Loucy (cell line): ENCODE results near the gene BPI.
A peak's percentile ranks its signal among the peaks of the same experiment; 100 is the strongest.
"Not testable (repeated sequence)": the region's sequence is repeated elsewhere in the genome, so short reads cannot be mapped to it uniquely, and the experiment has no call there.

Source experiments
- H2AFZ ChIP-seq: fragments of 200-600 bp; sonication (generic); 2 replicates; pipeline ENCODE4 v1.6.0; 2016; ENCODE audit warnings: antibody characterized with exemption, mild to moderate bottlenecking, low read length, moderate library complexity
- H3F3A ChIP-seq: fragments of 200-600 bp; 2 replicates; pipeline ENCODE4 v1.6.0; 2016; ENCODE audit warnings: antibody characterized with exemption, low read depth, mild to moderate bottlenecking
- H3K27me3 ChIP-seq: fragments of 200-600 bp; sonication (generic); 2 replicates; pipeline ENCODE4 v1.6.1; 2014; ENCODE audit warnings: low read length, mild to moderate bottlenecking; ENCODE audit not compliant: insufficient read depth, poor library complexity, severe bottlenecking
- H3K36me3 ChIP-seq: fragments of 200-600 bp; sonication (generic); 2 replicates; pipeline ENCODE4 v1.6.1; 2016; ENCODE audit warnings: low read length; ENCODE audit not compliant: insufficient read depth
- H3K4me1 ChIP-seq: fragments of 200-600 bp; sonication (generic); 2 replicates; pipeline ENCODE4 v1.5.1; 2014; ENCODE audit warnings: low read length, mild to moderate bottlenecking; ENCODE audit not compliant: insufficient read depth, poor library complexity, severe bottlenecking
- H3K4me2 ChIP-seq: fragments of 200-600 bp; sonication (generic); 2 replicates; pipeline ENCODE4 v1.6.0; 2014; ENCODE audit warnings: antibody characterized with exemption, low read length, low read depth, mild to moderate bottlenecking; ENCODE audit not compliant: poor library complexity, severe bottlenecking
- H3K4me3 ChIP-seq: fragments of 200-600 bp; sonication (generic); 2 replicates; pipeline ENCODE4 v1.5.1; 2014; ENCODE audit warnings: low read length, mild to moderate bottlenecking, mixed read lengths; ENCODE audit not compliant: poor library complexity, severe bottlenecking
- H3K79me2 ChIP-seq: fragments of 200-600 bp; sonication (generic); 2 replicates; pipeline ENCODE4 v1.6.1; 2014; ENCODE audit warnings: low read length; ENCODE audit not compliant: insufficient read depth
- H3K9ac ChIP-seq: fragments of 200-600 bp; sonication (generic); 2 replicates; pipeline ENCODE4 v1.6.0; 2014; ENCODE audit warnings: mild to moderate bottlenecking, low read depth, low read length, moderate library complexity; ENCODE audit not compliant: poor library complexity, severe bottlenecking
- H3K9me2 ChIP-seq: fragments of 200-600 bp; sonication (generic); replicated peaks from 2 replicates; pipeline ENCODE4 v1.6.1; 2016; ENCODE audit warnings: low read depth, low read length, mixed read lengths
- H3K9me3 ChIP-seq: fragments of 200-600 bp; sonication (generic); 2 replicates; pipeline ENCODE4 v1.6.1; 2014; ENCODE audit warnings: mild to moderate bottlenecking, antibody characterized with exemption, low read length, low read depth; ENCODE audit not compliant: insufficient read depth
- H4K20me1 ChIP-seq: fragments of 200-600 bp; sonication (generic); 2 replicates; pipeline ENCODE4 v1.6.0; 2014; ENCODE audit warnings: antibody characterized with exemption, low read length, mild to moderate bottlenecking; ENCODE audit not compliant: insufficient read depth, poor library complexity, severe bottlenecking
- EZH2phosphoT487 ChIP-seq: fragments of 200-600 bp; IDR thresholded peaks from 2 replicates; pipeline ENCODE4 v1.6.1; 2018; ENCODE audit warnings: antibody characterized with exemption, mild to moderate bottlenecking, moderate library complexity, borderline replicate concordance
- TF ChIP-seq, protein P1 (sequence below): fragments of 200-600 bp; sonication (generic); conservative IDR thresholded peaks from 2 replicates; pipeline ENCODE4 v1.5.1; 2014; ENCODE audit warnings: mild to moderate bottlenecking, antibody characterized with exemption, low read length

Gene BPI

DNA sequence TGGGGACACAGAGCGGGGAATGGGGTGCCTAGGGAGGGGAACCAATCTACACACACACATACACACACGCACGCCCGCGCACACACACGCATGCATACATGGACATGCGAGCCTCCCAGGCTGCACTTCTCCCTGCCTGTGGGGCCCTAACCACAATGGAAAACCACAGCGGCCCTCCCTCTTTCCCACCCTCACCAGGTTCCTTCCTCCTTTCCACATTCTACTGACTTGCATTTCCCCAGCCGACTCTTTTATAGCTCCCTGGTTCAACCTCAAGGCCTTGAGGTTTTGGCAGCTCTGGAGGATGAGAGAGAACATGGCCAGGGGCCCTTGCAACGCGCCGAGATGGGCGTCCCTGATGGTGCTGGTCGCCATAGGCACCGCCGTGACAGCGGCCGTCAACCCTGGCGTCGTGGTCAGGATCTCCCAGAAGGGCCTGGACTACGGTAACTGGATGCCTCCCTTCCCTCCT is at the start of gene BPI:
TSS of gene BPI (plus strand) at position 249 of the 472 bp plus-strand sequence. CDS start at position 317, 68 bp downstream.
- Histone ChIP-seq H3K4me1 (peaks cover 19% of the 10 kb centered on the region), H3F3A (no peaks in the 10 kb centered on the region), H3K9me3 (no peaks in the 10 kb centered on the region), H3K4me2 (peak within 1 kb of the TSS; percentile 75), H3K27me3 (no peaks in the 10 kb centered on the region), H3K9ac (no peak within 1 kb of the TSS), H3K9me2 (no peaks in the 10 kb centered on the region), H3K79me2 (no peaks in the 10 kb centered on the region), H3K4me3 (peak within 1 kb of the TSS; percentile 50), H4K20me1 (no peaks in the 10 kb centered on the region), H3K36me3 (no peaks in the 10 kb centered on the region), H2AFZ (no peak within 1 kb of the TSS)
- TF ChIP-seq EZH2phosphoT487 = no peak
- TF ChIP-seq, protein P1, sequence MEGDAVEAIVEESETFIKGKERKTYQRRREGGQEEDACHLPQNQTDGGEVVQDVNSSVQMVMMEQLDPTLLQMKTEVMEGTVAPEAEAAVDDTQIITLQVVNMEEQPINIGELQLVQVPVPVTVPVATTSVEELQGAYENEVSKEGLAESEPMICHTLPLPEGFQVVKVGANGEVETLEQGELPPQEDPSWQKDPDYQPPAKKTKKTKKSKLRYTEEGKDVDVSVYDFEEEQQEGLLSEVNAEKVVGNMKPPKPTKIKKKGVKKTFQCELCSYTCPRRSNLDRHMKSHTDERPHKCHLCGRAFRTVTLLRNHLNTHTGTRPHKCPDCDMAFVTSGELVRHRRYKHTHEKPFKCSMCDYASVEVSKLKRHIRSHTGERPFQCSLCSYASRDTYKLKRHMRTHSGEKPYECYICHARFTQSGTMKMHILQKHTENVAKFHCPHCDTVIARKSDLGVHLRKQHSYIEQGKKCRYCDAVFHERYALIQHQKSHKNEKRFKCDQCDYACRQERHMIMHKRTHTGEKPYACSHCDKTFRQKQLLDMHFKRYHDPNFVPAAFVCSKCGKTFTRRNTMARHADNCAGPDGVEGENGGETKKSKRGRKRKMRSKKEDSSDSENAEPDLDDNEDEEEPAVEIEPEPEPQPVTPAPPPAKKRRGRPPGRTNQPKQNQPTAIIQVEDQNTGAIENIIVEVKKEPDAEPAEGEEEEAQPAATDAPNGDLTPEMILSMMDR = no peak

DNA sequence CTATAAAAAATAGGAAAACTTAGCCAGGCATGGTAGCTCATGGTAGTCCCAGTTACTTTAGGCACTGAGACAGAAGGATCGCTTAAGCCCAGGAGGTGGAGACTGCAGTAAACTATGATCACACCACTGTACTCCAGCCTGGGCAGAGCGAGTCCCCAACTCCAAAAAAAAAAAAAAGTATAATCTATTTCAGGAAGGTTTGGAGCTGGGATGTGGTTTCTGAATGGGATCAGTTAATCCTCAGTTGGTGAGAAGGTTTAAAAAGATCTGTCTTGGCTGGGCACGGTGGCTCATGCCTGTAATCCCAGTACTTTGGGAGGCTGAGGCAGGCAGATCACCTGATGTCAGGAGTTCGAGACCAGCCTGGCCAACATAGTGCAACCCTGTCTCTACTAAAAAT is 49.3 kb upstream of the BPI start:
- H3K9me2 ChIP-seq, H3K36me3 ChIP-seq, H3F3A ChIP-seq, H3K9ac ChIP-seq, H3K9me3 ChIP-seq, H4K20me1 ChIP-seq, H3K4me1 ChIP-seq, H3K27me3 ChIP-seq, H3K79me2 ChIP-seq, H2AFZ ChIP-seq, H3K4me3 ChIP-seq, H3K4me2 ChIP-seq: not testable (repeated sequence)

DNA sequence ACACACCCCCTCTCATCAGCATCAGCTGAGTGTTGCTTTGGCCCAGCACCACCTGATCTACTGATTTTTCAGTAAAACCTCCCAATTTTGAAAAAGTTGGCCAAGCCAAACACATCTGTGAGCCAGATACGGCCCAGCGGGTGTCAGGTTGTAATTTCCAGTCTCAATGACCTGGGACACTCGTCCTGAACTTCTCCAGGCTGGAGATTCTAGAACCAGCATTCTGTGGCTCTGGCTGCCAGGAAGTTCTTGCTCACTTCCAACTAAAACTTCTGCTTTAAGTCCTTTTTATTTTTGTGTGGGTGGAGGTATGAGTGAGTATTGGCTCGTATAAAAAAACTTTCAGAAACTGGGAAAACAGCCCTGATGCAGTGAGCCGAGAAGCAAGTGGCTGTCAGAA is 48.6 kb upstream of the BPI start:
- H3K9ac ChIP-seq = no peak overlapping the region
- no peaks in the 10 kb centered on the region for H3F3A ChIP-seq
- no peaks in the 10 kb centered on the region for H3K36me3 ChIP-seq
- H3K4me2 ChIP-seq = no peak overlapping the region
- no peaks in the 10 kb centered on the region for H3K9me2 ChIP-seq
- H3K27me3 ChIP-seq = no peaks in the 10 kb centered on the region
- H3K4me3 ChIP-seq = no peak overlapping the region
- no peaks in the 10 kb centered on the region for H3K9me3 ChIP-seq
- no peaks in the 10 kb centered on the region for H3K4me1 ChIP-seq
- no peaks in the 10 kb centered on the region for H4K20me1 ChIP-seq
- H3K79me2 ChIP-seq = no peaks in the 10 kb centered on the region
- TF ChIP-seq, protein P1 = no peak
- no peak for TF ChIP-seq EZH2phosphoT487
- no peak overlapping the region for H2AFZ ChIP-seq

DNA sequence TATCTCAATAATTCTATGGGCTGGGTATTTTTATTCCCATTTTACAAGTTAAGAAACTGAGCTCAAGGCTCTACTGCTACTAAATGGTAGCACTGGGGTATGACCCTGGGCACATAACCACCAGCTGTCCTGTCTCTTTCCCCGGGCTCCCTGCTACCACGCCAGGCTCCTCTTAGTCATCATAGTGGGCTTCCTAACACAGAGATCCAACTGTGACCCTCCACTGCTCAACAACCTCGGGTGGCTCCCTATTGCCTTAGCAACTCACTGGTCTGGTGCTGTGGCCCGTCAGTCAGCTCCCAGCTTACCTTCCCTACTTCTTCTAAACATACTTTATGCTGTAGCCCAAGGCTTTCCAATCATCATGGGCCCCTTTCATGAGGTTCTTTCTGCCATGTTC is 47.9 kb upstream of the BPI start:
- H3K27me3 ChIP-seq = no peaks in the 10 kb centered on the region
- no peaks in the 10 kb centered on the region for H3K4me1 ChIP-seq
- H3K9me2 ChIP-seq = no peaks in the 10 kb centered on the region
- TF ChIP-seq, protein P1 = no peak
- TF ChIP-seq EZH2phosphoT487 = no peak
- H3K79me2 ChIP-seq = no peaks in the 10 kb centered on the region
- no peak overlapping the region for H3K4me3 ChIP-seq
- H4K20me1 ChIP-seq = no peaks in the 10 kb centered on the region
- no peak overlapping the region for H3K4me2 ChIP-seq
- H2AFZ ChIP-seq = no peak overlapping the region
- no peaks in the 10 kb centered on the region for H3F3A ChIP-seq
- H3K9me3 ChIP-seq = no peaks in the 10 kb centered on the region
- H3K36me3 ChIP-seq = no peaks in the 10 kb centered on the region
- H3K9ac ChIP-seq = no peak overlapping the region
